SK-N-SH (cell line): ENCODE measurements around the gene RAB30. TPM values are rescaled to one million over a fixed set of nuclear protein-coding genes. Genes with fewer than 3 reads are reported as not detected.
A peak's percentile ranks its signal among the peaks of the same experiment; 100 is the strongest.

Experiments
- CTCF ChIA-PET: fragments of 300-600, 350-600 bp; formaldehyde crosslinking; extraction: SDS; loops from one replicate; lab custom pipeline; 2021; lab: Yijun Ruan, JAX
- POLR2A ChIA-PET: fragments of 350-600 bp; sonication (Branson Sonifier 250); formaldehyde crosslinking; extraction: SDS; loops from one replicate; lab custom pipeline; 2020; ENCODE audit warnings: antibody characterized with exemption, inconsistent platforms; lab: Yijun Ruan, JAX
- DNase-seq: peaks from one replicate; pipeline ENCODE4 v3.0.0; 2012
- H2AFZ ChIP-seq: fragments of 200-600 bp; sonication (generic); 2 replicates; pipeline ENCODE4 v1.8.1; 2016; ENCODE audit warnings: antibody characterized with exemption, mild to moderate bottlenecking, low read depth
- H3F3A ChIP-seq: fragments of 200-600 bp; sonication (generic); replicated peaks from 2 replicates; pipeline ENCODE3; 2016; ENCODE audit warnings: antibody characterized with exemption, mild to moderate bottlenecking; ENCODE audit not compliant: insufficient read depth
- H3K27ac ChIP-seq, 2 experiments: fragments of 200-500 bp in 1 of 2; fragments of 200-600 bp in 1 of 2; sonication (Bioruptor generic) in 1 of 2; sonication (generic), shearing (Covaris generic) in 1 of 2; 2 replicates each; pipeline versions ENCODE4 v1.5.1 to v1.6.1; 2014 to 2016; ENCODE audit warnings: low read depth in 2 of 2, inconsistent platforms in 1 of 2, low read length in 1 of 2, mild to moderate bottlenecking in 1 of 2, mixed read lengths in 1 of 2
- H3K27me3 ChIP-seq: fragments of 200-600 bp; sonication (generic), shearing (Covaris generic); 2 replicates; pipeline ENCODE4 v1.6.1; 2016; ENCODE audit warnings: mixed run types; ENCODE audit not compliant: insufficient read depth
- H3K36me3 ChIP-seq, 2 experiments: fragments of 200-500 bp in 1 of 2; fragments of 200-600 bp in 1 of 2; sonication (Bioruptor generic) in 1 of 2; sonication (generic) in 1 of 2; replicated peaks in 1 of 2; 2 replicates each; pipeline versions ENCODE3 to v1.5.1; 2014 to 2016; ENCODE audit warnings: low read length in 1 of 2, mild to moderate bottlenecking in 1 of 2; ENCODE audit not compliant: insufficient read depth in 2 of 2, control insufficient read depth in 1 of 2
- H3K4me1 ChIP-seq, 2 experiments: fragments of 200-500 bp in 1 of 2; fragments of 200-600 bp in 1 of 2; sonication (Bioruptor generic) in 1 of 2; sonication (generic), shearing (Covaris generic) in 1 of 2; 2 replicates each; pipeline versions ENCODE4 v1.5.1 to v1.6.1; 2014 to 2016; ENCODE audit warnings: low read depth in 1 of 2, low read length in 1 of 2, mixed run types in 1 of 2; ENCODE audit not compliant: insufficient read depth in 2 of 2, control insufficient read depth in 1 of 2
- H3K4me2 ChIP-seq: fragments of 200-600 bp; sonication (generic), shearing (Covaris generic); 2 replicates; pipeline ENCODE4 v1.6.1; 2017; ENCODE audit warnings: mixed run types
- H3K4me3 ChIP-seq, 2 experiments: fragments of 200-500 bp in 1 of 2; fragments of 200-600 bp in 1 of 2; sonication (Bioruptor generic) in 1 of 2; sonication (generic), shearing (Covaris generic) in 1 of 2; 2 replicates each; pipeline versions ENCODE4 v1.5.1 to v1.8.1; 2014 to 2016; ENCODE audit warnings: low read depth in 2 of 2, inconsistent platforms in 1 of 2, low read length in 1 of 2, mild to moderate bottlenecking in 1 of 2, mixed read lengths in 1 of 2, moderate library complexity in 1 of 2
- H3K79me2 ChIP-seq: fragments of 200-600 bp; sonication (generic); 2 replicates; pipeline ENCODE4 v1.8.1; 2017; ENCODE audit warnings: mild to moderate bottlenecking; ENCODE audit not compliant: insufficient read depth
- H3K9ac ChIP-seq: fragments of 200-600 bp; sonication (generic); 2 replicates; pipeline ENCODE4 v1.6.1; 2017; ENCODE audit warnings: mixed run types
- H3K9me2 ChIP-seq: fragments of 200-600 bp; sonication (generic); 2 replicates; pipeline ENCODE4 v1.6.1; 2017; ENCODE audit warnings: mixed run types
- H3K9me3 ChIP-seq: fragments of 200-600 bp; sonication (generic); 2 replicates; pipeline ENCODE4 v1.6.1; 2017; ENCODE audit warnings: mixed run types, mild to moderate bottlenecking, moderate library complexity
- H4K20me1 ChIP-seq: fragments of 200-600 bp; sonication (generic); 2 replicates; pipeline ENCODE4 v1.6.1; 2017; ENCODE audit warnings: mild to moderate bottlenecking, mixed run types; ENCODE audit not compliant: insufficient read depth
- CHD2 ChIP-seq: fragments of 150-350 bp; IDR thresholded peaks from 2 replicates; pipeline ENCODE4 v1.6.1; 2018; ENCODE audit warnings: low read length; ENCODE audit not compliant: partially characterized antibody
- EP300 ChIP-seq, 2 experiments: IDR thresholded peaks; 2 replicates each; pipeline versions ENCODE4 v1.4.0 to v1.6.1; 2012; ENCODE audit warnings: borderline replicate concordance in 1 of 2, low read depth in 1 of 2, low read length in 1 of 2
- FOSL2 ChIP-seq: IDR thresholded peaks from 2 replicates; pipeline ENCODE4 v1.4.0; 2012; ENCODE audit warnings: low read depth, mild to moderate bottlenecking, moderate library complexity, borderline replicate concordance
- FOXJ3 ChIP-seq: sonication (generic); formaldehyde crosslinking; IDR thresholded peaks from 2 replicates; pipeline ENCODE4 v1.5.1; 2020; ENCODE audit warnings: mild to moderate bottlenecking, missing genetic modification reagents
- FOXM1 ChIP-seq: IDR thresholded peaks from 2 replicates; pipeline ENCODE4 v1.4.0; 2012; ENCODE audit warnings: low read depth, mild to moderate bottlenecking
- GABPA ChIP-seq: IDR thresholded peaks from 2 replicates; pipeline ENCODE4 v1.4.0; 2012; ENCODE audit warnings: low read depth, mild to moderate bottlenecking
- MEF2A ChIP-seq: IDR thresholded peaks from 2 replicates; pipeline ENCODE4 v1.4.0; 2012; ENCODE audit warnings: low read depth, borderline replicate concordance
- MXI1 ChIP-seq: IDR thresholded peaks from 2 replicates; pipeline ENCODE4 v1.6.1; 2012; ENCODE audit warnings: mild to moderate bottlenecking, low read depth, low read length, improper control_type of control experiment
- POLR2AphosphoS5 ChIP-seq: IDR thresholded peaks from 2 replicates; pipeline ENCODE4 v1.6.1; 2012; ENCODE audit warnings: low read depth, low read length
- RFX5 ChIP-seq: IDR thresholded peaks from 2 replicates; pipeline ENCODE4 v1.6.1; 2012; ENCODE audit warnings: mild to moderate bottlenecking, improper control_type of control experiment, low read length
- RXRA ChIP-seq: IDR thresholded peaks from 2 replicates; pipeline ENCODE4 v1.4.0; 2012; ENCODE audit warnings: low read depth, mild to moderate bottlenecking, borderline replicate concordance
- SIN3A ChIP-seq: IDR thresholded peaks from 2 replicates; pipeline ENCODE4 v1.6.1; 2012; ENCODE audit warnings: low read depth, mild to moderate bottlenecking, low read length, moderate library complexity, borderline replicate concordance
- SMC3 ChIP-seq: IDR thresholded peaks from 2 replicates; pipeline ENCODE4 v1.6.1; 2012; ENCODE audit warnings: low read depth, low read length, improper control_type of control experiment
- YY1 ChIP-seq: IDR thresholded peaks from 2 replicates; pipeline ENCODE4 v1.4.0; 2012; ENCODE audit warnings: low read depth, mild to moderate bottlenecking
- polyA plus RNA-seq, 3 experiments: library from polyadenylated mRNA; depleted of rRNA; stranded (reverse); fragments of >200 nt; gene quantifications; 2 replicates each; pipeline ENCODE4 v1.2.3, GENCODE V29; 2012
- TF ChIP-seq, protein P1 (sequence below): fragments of 200-600 bp; sonication (generic); IDR thresholded peaks from 2 replicates; pipeline ENCODE4 v1.6.1; 2017; ENCODE audit warnings: antibody characterized with exemption, mild to moderate bottlenecking, moderate library complexity
- TF ChIP-seq, protein P2 (sequence below): fragments of 150-350 bp; IDR thresholded peaks from 2 replicates; pipeline ENCODE4 v1.6.1; 2016; ENCODE audit warnings: mild to moderate bottlenecking, low read depth, low read length
- TF ChIP-seq, protein P3 (sequence below): IDR thresholded peaks from 2 replicates; pipeline ENCODE4; 2012
- TF ChIP-seq, protein P4 (sequence below): IDR thresholded peaks from 2 replicates; pipeline ENCODE4 v1.6.1; 2012; ENCODE audit warnings: mild to moderate bottlenecking, low read depth, low read length, moderate library complexity
- TF ChIP-seq, protein P5 (sequence below): IDR thresholded peaks from 2 replicates; pipeline ENCODE4 v1.4.0; 2012; ENCODE audit warnings: low read depth

Gene RAB30
- polyA plus RNA-seq, 1 of the 3 experiments (the other 2 are of a cell fraction) = 3.3 TPM

DNA sequence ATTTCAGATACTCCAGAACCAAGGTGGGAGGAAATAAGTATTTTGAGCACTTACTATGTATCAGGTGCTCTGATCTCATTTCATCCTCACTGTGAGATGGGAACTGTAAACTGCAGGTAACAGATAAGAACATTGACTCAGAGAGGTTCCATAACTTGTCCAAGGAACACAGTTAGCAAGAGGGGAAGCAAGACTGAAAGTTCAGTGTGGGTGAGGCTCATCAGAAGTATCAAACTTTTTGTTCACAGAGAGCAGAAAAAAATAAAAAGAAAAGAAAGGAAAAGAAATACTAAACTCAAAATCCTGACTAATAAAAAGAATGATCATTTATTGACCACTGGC is 37.1 kb downstream of the RAB30 start:
- Histone ChIP-seq H3K9me3 (no peaks in the 10 kb centered on the region), H3F3A (peaks cover 18% of the 10 kb centered on the region), H4K20me1 (no peaks in the 10 kb centered on the region), H3K79me2 (peaks cover 66% of the 10 kb centered on the region)
- no peak for TF ChIP-seq FOSL2
- TF ChIP-seq POLR2AphosphoS5 = no peak
- TF ChIP-seq MEF2A = no peak
- no peak for TF ChIP-seq FOXJ3 (CRISPR knock-in tag)
- TF ChIP-seq, protein P1, sequence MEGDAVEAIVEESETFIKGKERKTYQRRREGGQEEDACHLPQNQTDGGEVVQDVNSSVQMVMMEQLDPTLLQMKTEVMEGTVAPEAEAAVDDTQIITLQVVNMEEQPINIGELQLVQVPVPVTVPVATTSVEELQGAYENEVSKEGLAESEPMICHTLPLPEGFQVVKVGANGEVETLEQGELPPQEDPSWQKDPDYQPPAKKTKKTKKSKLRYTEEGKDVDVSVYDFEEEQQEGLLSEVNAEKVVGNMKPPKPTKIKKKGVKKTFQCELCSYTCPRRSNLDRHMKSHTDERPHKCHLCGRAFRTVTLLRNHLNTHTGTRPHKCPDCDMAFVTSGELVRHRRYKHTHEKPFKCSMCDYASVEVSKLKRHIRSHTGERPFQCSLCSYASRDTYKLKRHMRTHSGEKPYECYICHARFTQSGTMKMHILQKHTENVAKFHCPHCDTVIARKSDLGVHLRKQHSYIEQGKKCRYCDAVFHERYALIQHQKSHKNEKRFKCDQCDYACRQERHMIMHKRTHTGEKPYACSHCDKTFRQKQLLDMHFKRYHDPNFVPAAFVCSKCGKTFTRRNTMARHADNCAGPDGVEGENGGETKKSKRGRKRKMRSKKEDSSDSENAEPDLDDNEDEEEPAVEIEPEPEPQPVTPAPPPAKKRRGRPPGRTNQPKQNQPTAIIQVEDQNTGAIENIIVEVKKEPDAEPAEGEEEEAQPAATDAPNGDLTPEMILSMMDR = no peak
- no peak for TF ChIP-seq RFX5
- TF ChIP-seq, protein P2, sequence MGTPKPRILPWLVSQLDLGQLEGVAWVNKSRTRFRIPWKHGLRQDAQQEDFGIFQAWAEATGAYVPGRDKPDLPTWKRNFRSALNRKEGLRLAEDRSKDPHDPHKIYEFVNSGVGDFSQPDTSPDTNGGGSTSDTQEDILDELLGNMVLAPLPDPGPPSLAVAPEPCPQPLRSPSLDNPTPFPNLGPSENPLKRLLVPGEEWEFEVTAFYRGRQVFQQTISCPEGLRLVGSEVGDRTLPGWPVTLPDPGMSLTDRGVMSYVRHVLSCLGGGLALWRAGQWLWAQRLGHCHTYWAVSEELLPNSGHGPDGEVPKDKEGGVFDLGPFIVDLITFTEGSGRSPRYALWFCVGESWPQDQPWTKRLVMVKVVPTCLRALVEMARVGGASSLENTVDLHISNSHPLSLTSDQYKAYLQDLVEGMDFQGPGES = no peak
- no peak for TF ChIP-seq YY1
- no peak for TF ChIP-seq EP300 (IDR thresholded peaks at IDR 0.05; ENCODE audit: borderline replicate concordance in 1 of 2, low read depth in 1 of 2, low read length in 1 of 2)
- no peak for TF ChIP-seq MXI1
- no peak for TF ChIP-seq GABPA
- no peak for TF ChIP-seq RXRA
- no peak for TF ChIP-seq SIN3A
- TF ChIP-seq, protein P3, sequence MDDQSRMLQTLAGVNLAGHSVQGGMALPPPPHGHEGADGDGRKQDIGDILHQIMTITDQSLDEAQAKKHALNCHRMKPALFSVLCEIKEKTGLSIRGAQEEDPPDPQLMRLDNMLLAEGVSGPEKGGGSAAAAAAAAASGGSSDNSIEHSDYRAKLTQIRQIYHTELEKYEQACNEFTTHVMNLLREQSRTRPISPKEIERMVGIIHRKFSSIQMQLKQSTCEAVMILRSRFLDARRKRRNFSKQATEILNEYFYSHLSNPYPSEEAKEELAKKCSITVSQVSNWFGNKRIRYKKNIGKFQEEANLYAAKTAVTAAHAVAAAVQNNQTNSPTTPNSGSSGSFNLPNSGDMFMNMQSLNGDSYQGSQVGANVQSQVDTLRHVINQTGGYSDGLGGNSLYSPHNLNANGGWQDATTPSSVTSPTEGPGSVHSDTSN = no peak
- TF ChIP-seq, protein P4, sequence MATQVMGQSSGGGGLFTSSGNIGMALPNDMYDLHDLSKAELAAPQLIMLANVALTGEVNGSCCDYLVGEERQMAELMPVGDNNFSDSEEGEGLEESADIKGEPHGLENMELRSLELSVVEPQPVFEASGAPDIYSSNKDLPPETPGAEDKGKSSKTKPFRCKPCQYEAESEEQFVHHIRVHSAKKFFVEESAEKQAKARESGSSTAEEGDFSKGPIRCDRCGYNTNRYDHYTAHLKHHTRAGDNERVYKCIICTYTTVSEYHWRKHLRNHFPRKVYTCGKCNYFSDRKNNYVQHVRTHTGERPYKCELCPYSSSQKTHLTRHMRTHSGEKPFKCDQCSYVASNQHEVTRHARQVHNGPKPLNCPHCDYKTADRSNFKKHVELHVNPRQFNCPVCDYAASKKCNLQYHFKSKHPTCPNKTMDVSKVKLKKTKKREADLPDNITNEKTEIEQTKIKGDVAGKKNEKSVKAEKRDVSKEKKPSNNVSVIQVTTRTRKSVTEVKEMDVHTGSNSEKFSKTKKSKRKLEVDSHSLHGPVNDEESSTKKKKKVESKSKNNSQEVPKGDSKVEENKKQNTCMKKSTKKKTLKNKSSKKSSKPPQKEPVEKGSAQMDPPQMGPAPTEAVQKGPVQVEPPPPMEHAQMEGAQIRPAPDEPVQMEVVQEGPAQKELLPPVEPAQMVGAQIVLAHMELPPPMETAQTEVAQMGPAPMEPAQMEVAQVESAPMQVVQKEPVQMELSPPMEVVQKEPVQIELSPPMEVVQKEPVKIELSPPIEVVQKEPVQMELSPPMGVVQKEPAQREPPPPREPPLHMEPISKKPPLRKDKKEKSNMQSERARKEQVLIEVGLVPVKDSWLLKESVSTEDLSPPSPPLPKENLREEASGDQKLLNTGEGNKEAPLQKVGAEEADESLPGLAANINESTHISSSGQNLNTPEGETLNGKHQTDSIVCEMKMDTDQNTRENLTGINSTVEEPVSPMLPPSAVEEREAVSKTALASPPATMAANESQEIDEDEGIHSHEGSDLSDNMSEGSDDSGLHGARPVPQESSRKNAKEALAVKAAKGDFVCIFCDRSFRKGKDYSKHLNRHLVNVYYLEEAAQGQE = no peak
- TF ChIP-seq FOXM1 = no peak
- no peak for TF ChIP-seq CHD2
- TF ChIP-seq, protein P5, sequence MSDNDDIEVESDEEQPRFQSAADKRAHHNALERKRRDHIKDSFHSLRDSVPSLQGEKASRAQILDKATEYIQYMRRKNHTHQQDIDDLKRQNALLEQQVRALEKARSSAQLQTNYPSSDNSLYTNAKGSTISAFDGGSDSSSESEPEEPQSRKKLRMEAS = no peak
- TF ChIP-seq SMC3 = no peak
- TF ChIP-seq, all 33 proteins: peak for 0
- Histone ChIP-seq H3K4me2 (peak overlapping the region; percentile 71), H3K27me3 (no peaks in the 10 kb centered on the region), H3K27ac (peak overlapping the region; percentile 75 to 91), H2AFZ (peak overlapping the region; percentile 15; the same call in 1 of the 2 replicates), H3K4me3 (peak overlapping the region in 1 of 2 experiments; percentile 51; a peak in 3 of 4 replicates), H3K36me3 (no peaks in the 10 kb centered on the region), H3K9ac (peak overlapping the region; percentile 35; the same call in 1 of the 2 replicates), H3K4me1 (peaks cover 27 to 30% of the 10 kb centered on the region in 2 experiments; a peak in 3 of 4 replicates), H3K9me2 (no peaks in the 10 kb centered on the region)
- POLR2A ChIA-PET = interaction anchor here (0.8 to 1.2 kb wide), 3 partner anchors 12 to 122 kb away, joined by 3 read pairs; partner anchors contain the start of gene PCF11
- CTCF ChIA-PET = interaction anchor here (0.6 to 1.3 kb wide), 3 partner anchors 18 to 112 kb away, joined by 3 read pairs; no protein-coding TSS in a partner anchor
- no peak for DNase-seq
